ENCODE data around the gene TRIM28. TPM values are rescaled to one million over a fixed set of nuclear protein-coding genes. Genes with fewer than 3 reads are reported as not detected.

TRIM28 gene
- total and polyA plus RNA-seq, 2 donors (not counting 3 experiments of a cell fraction or from before 2014, with no cell fraction given), result 429 to 521 TPM

DNA sequence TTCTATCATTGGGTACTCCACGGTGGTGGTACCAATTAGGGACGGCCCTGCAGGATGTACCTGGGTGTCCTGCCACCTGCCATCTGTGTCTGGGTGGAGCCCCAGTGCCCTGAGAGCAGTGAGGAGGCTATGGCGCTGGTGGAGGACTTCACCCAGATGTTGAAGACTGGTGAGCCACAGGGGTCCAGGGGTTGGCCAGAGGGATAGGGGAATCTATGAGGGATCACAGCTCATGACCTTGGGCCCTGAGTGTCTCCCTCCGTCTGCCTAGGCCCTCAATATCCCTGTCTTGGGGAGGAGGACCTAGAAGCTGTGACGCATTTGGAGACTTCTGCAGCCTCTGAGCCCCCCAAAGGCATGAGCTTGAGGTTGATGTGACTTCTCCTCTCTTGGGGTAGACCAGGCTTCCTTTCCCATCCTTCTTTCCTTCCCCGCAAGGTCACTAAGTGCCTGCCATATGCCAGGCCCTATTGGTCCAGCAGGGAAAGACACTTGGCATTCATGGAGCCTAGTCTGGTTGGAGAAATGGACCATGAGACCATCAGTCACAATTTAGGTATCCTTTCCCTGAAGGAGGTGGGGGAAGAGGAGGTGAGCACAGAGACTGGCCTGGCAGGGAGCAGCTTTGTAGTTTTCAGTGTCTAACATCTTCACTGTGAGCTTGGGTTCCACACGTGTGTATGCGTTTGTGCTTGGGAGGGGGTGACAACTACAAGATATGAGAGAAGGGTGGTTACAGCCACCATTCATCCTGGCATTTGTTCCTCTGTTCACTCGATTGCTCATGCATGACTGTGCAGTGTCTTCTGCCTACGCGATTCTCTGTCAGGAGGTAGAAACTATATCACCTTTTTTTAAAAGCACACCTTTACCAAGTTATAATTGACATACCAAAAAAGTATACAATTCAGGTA, 34.4 kb downstream of the TRIM28 start:
- Histone ChIP-seq H3K79me2 (ENCODE audit: control insufficient read depth, insufficient read depth, low read length) (peaks cover 13% of the 10 kb centered on the region), H3K4me1 (ENCODE audit: control insufficient read depth, extremely low read depth, insufficient read depth, low read length) (peaks cover 12% of the 10 kb centered on the region), H3K36me3 (ENCODE audit: control insufficient read depth in 2 of 2, extremely low read depth in 1 of 2, insufficient read depth in 2 of 2, low read length in 2 of 2) (peaks cover 0 to 11% of the 10 kb centered on the region in 2 experiments), H2AFZ (ENCODE audit: low read depth, low read length) (no peak overlapping the region), H3K9me1 (replicated peaks; ENCODE audit: control insufficient read depth, extremely low read depth, insufficient read depth, low read length) (no peaks in the 10 kb centered on the region), H3K9me3 (replicated peaks; ENCODE audit: control insufficient read depth, insufficient read depth, low read length) (no peaks in the 10 kb centered on the region), H3K4me3 (replicated peaks in 1 of 3; ENCODE audit: insufficient read depth in 1 of 3, low read depth in 1 of 3, low read length in 3 of 3) (no peak overlapping the region), H4K20me1 (replicated peaks; ENCODE audit: control insufficient read depth, extremely low read depth, insufficient read depth, low read length) (no peaks in the 10 kb centered on the region), H3K9ac (replicated peaks; ENCODE audit: extremely low read depth, insufficient read depth, low read length) (no peak overlapping the region), H3K4me2 (ENCODE audit: insufficient read depth, low read length) (no peak overlapping the region), H3K27me3 (ENCODE audit: control insufficient read depth in 2 of 2, insufficient read depth in 2 of 2, low read length in 2 of 2) (no peaks in the 10 kb centered on the region), H3K27ac (ENCODE audit: insufficient read depth, low read depth, low read length) (no peak overlapping the region)
- dilution Hi-C loops (cut with MboI; ENCODE audit: extremely low pct_ligation_motif_present, low sequenced_read_pairs) (no loop called here), intact Hi-C loops (cut with micrococcal nuclease) (no loop called here)
- TF ChIP-seq, protein P1, sequence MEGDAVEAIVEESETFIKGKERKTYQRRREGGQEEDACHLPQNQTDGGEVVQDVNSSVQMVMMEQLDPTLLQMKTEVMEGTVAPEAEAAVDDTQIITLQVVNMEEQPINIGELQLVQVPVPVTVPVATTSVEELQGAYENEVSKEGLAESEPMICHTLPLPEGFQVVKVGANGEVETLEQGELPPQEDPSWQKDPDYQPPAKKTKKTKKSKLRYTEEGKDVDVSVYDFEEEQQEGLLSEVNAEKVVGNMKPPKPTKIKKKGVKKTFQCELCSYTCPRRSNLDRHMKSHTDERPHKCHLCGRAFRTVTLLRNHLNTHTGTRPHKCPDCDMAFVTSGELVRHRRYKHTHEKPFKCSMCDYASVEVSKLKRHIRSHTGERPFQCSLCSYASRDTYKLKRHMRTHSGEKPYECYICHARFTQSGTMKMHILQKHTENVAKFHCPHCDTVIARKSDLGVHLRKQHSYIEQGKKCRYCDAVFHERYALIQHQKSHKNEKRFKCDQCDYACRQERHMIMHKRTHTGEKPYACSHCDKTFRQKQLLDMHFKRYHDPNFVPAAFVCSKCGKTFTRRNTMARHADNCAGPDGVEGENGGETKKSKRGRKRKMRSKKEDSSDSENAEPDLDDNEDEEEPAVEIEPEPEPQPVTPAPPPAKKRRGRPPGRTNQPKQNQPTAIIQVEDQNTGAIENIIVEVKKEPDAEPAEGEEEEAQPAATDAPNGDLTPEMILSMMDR (IDR thresholded peaks at IDR 0.05; ENCODE audit: extremely low read depth in 1 of 2, insufficient read depth in 1 of 2, low read depth in 1 of 2, low read length in 2 of 2), result no peak
- TF ChIP-seq, protein P2, sequence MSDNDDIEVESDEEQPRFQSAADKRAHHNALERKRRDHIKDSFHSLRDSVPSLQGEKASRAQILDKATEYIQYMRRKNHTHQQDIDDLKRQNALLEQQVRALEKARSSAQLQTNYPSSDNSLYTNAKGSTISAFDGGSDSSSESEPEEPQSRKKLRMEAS (IDR thresholded peaks at IDR 0.05; ENCODE audit: insufficient read depth, insufficient read length), result no peak
- no peak for TF ChIP-seq MYC (IDR thresholded peaks at IDR 0.05; ENCODE audit: low read depth, low read length)
- no peak for TF ChIP-seq FOS (IDR thresholded peaks at IDR 0.05; ENCODE audit: borderline replicate concordance, insufficient read depth, low read length)
- TF ChIP-seq GATA2 (IDR thresholded peaks at IDR 0.05; ENCODE audit: insufficient read depth, insufficient read length, low read depth, low read length), result no peak
- no peak for TF ChIP-seq POLR2A (IDR thresholded peaks at IDR 0.05; ENCODE audit: low read depth, low read length)
- no peak for TF ChIP-seq POLR2AphosphoS5 (IDR thresholded peaks at IDR 0.05; ENCODE audit: insufficient read depth, low read depth, low read length)
- TF ChIP-seq EZH2 (IDR thresholded peaks at IDR 0.05; ENCODE audit: borderline replicate concordance, low read depth, low read length, severe bottlenecking), result no peak
- TF ChIP-seq JUN (IDR thresholded peaks at IDR 0.05; ENCODE audit: borderline replicate concordance, insufficient read depth, insufficient read length, low read depth), result no peak
- FAIRE-seq (no peak), DNase-seq (ENCODE audit: low read depth, low spot score) (no peak)
- CTCF ChIA-PET, result interaction anchor here (1.7 to 8.9 kb wide), 2 partner anchors 59 to 64 kb away, joined by 7 to 111 read pairs; partner anchors contain the start of gene ZBTB45
- BruUV-seq (replicated peaks), result no TSS peak
- POLR2A ChIA-PET, result no interaction called here
